ENCODE results near the gene APEH.

DNA sequence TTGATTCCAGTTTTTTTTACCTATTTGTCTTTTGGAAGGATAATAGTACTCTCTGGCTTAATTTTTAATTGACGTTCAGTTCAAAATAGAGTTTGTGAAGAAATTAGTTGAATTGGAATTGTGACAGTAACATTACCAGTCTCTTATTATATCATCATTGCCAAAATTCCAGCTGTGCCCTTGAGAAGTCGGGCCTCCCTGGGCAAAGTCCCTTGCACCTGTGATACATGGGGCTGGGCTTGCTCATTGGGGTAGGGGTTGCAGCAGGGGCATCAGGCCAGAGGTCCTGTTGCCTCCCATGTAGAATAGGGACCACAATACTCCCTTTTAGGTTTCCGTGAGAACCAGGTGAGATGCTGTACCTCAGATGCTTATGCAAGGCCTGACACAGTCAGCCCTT lies 27.9 kb upstream of the APEH start:
- no peak for TF ChIP-seq POLR2A (IDR thresholded peaks at IDR 0.05; ENCODE audit: low read depth, low read length)
- TF ChIP-seq, protein P1, sequence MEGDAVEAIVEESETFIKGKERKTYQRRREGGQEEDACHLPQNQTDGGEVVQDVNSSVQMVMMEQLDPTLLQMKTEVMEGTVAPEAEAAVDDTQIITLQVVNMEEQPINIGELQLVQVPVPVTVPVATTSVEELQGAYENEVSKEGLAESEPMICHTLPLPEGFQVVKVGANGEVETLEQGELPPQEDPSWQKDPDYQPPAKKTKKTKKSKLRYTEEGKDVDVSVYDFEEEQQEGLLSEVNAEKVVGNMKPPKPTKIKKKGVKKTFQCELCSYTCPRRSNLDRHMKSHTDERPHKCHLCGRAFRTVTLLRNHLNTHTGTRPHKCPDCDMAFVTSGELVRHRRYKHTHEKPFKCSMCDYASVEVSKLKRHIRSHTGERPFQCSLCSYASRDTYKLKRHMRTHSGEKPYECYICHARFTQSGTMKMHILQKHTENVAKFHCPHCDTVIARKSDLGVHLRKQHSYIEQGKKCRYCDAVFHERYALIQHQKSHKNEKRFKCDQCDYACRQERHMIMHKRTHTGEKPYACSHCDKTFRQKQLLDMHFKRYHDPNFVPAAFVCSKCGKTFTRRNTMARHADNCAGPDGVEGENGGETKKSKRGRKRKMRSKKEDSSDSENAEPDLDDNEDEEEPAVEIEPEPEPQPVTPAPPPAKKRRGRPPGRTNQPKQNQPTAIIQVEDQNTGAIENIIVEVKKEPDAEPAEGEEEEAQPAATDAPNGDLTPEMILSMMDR (IDR thresholded peaks at IDR 0.05 in 2 of 3, conservative IDR thresholded peaks at IDR 0.05 in 1 of 3; ENCODE audit: control insufficient read depth in 2 of 3, extremely low read depth in 1 of 3, insufficient read depth in 1 of 3, low read depth in 3 of 3, low read length in 3 of 3): no peak
- TF ChIP-seq, protein P2, sequence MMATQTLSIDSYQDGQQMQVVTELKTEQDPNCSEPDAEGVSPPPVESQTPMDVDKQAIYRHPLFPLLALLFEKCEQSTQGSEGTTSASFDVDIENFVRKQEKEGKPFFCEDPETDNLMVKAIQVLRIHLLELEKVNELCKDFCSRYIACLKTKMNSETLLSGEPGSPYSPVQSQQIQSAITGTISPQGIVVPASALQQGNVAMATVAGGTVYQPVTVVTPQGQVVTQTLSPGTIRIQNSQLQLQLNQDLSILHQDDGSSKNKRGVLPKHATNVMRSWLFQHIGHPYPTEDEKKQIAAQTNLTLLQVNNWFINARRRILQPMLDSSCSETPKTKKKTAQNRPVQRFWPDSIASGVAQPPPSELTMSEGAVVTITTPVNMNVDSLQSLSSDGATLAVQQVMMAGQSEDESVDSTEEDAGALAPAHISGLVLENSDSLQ (IDR thresholded peaks at IDR 0.05): no peak
- TF ChIP-seq EP300 (IDR thresholded peaks at IDR 0.05; ENCODE audit: borderline replicate concordance in 1 of 2, control insufficient read depth in 1 of 2, low read depth in 2 of 2, low read length in 2 of 2): no peak
- no peak for TF ChIP-seq CREB1 (IDR thresholded peaks at IDR 0.05; ENCODE audit: low read depth)
- no peak for TF ChIP-seq EZH2 (IDR thresholded peaks at IDR 0.05; ENCODE audit: borderline replicate concordance, control insufficient read depth, low read depth, low read length)

All from GM12878 (cell line).